K562 (cell line): ENCODE measurements around the gene SMC5. TPM values are rescaled to one million over a fixed set of nuclear protein-coding genes. Genes with fewer than 3 reads are reported as not detected.

Source experiments
- ATAC-seq: fragments of 200-7000 bp; cut with Tn5 transposase; 3 replicates; pipeline ENCODE4 v1.9.1; 2020; ENCODE audit warnings: moderate library complexity
- BruUV-seq: library from RNA; stranded (reverse); fragments of 400-500 nt; replicated peaks from 2 replicates; lab custom pipeline; 2021; lab: Mats Ljungman, UMichigan
- CTCF ChIA-PET: fragments of 300-600 bp; formaldehyde crosslinking; extraction: SDS; loops from one replicate; lab custom pipeline; 2021; ENCODE audit warnings: low intra/inter-chr PET ratio; lab: Yijun Ruan, JAX
- POLR2A ChIA-PET: fragments of 300-600, 350-650 bp; sonication (Branson Sonifier 250); formaldehyde crosslinking; extraction: SDS; loops from one replicate; lab custom pipeline; 2021; ENCODE audit warnings: antibody characterized with exemption, inconsistent platforms; lab: Yijun Ruan, JAX
- DNase-seq, 4 experiments: peaks; one replicate each; pipeline versions ENCODE4 v3.0.0 to v3.0.0-alpha.2; 2011 to 2018; ENCODE audit warnings: low spot score in 3 of 4, mixed read lengths in 3 of 4; ENCODE audit errors: extremely low read depth in 1 of 4
- FAIRE-seq: peaks from 2 replicates; lab custom pipeline; 2011; peaks lifted over from hg19 to GRCh38; lab: Jason Lieb, UNC
- H2AFZ ChIP-seq: 2 replicates; pipeline ENCODE4 v1.6.0; 2011; ENCODE audit warnings: low read depth, low read length, control low read depth, inconsistent platforms
- H3K27ac ChIP-seq: fragments of 200-600 bp; 3 replicates; pipeline ENCODE4 v1.8.0; 2011; ENCODE audit warnings: low read depth, mild to moderate bottlenecking, control low read depth, inconsistent platforms, low read length, moderate library complexity, mixed read lengths; ENCODE audit errors: extremely low read depth
- H3K27me3 ChIP-seq, 2 experiments: fragments of 300-600 bp in 1 of 2; 2 replicates in 1 of 2; 3 replicates in 1 of 2; pipeline versions ENCODE4 v1.6.0 to v1.8.0; 2011; ENCODE audit warnings: inconsistent platforms in 2 of 2, low read length in 2 of 2, mild to moderate bottlenecking in 1 of 2, mixed read lengths in 1 of 2, moderate library complexity in 1 of 2; ENCODE audit not compliant: control insufficient read depth in 2 of 2, insufficient read depth in 2 of 2
- H3K36me3 ChIP-seq: fragments of 300-600 bp; 3 replicates; pipeline ENCODE4 v1.8.0; 2011; ENCODE audit warnings: mild to moderate bottlenecking, low read length, inconsistent platforms; ENCODE audit not compliant: control insufficient read depth, insufficient read depth
- H3K4me1 ChIP-seq, 2 experiments: fragments of 200-600 bp in 1 of 2; replicated peaks in 1 of 2; 2 replicates in 1 of 2; 3 replicates in 1 of 2; pipeline versions ENCODE4 v1.5.1 to v1.8.0; 2011; ENCODE audit warnings: inconsistent platforms in 2 of 2, low read length in 2 of 2, mild to moderate bottlenecking in 1 of 2, mixed read lengths in 1 of 2, moderate library complexity in 1 of 2; ENCODE audit not compliant: control insufficient read depth in 2 of 2, insufficient read depth in 2 of 2
- H3K4me2 ChIP-seq: 2 replicates; pipeline ENCODE4 v1.6.1; 2011; ENCODE audit warnings: low read length, control low read depth, inconsistent platforms, mixed read lengths; ENCODE audit not compliant: insufficient read depth
- H3K4me3 ChIP-seq: fragments of 200-600 bp; sonication (generic), shearing (Covaris generic); 2 replicates; pipeline ENCODE4 v1.5.1; 2016; ENCODE audit warnings: control low read depth, inconsistent platforms
- H3K79me2 ChIP-seq: fragments of 200-600 bp; 3 replicates; pipeline ENCODE4 v1.8.0; 2011; ENCODE audit warnings: low read length, inconsistent platforms; ENCODE audit not compliant: control insufficient read depth, insufficient read depth
- H3K9ac ChIP-seq, 2 experiments: 2 replicates each; pipeline versions ENCODE4 v1.6.0 to v1.6.1; 2011; ENCODE audit warnings: low read depth in 2 of 2, low read length in 2 of 2, control low read depth in 1 of 2, inconsistent platforms in 1 of 2, mild to moderate bottlenecking in 1 of 2, mixed read lengths in 1 of 2; ENCODE audit not compliant: insufficient read depth in 1 of 2
- H3K9me1 ChIP-seq: one replicate; pipeline ENCODE4 v1.6.0; 2011; ENCODE audit warnings: inconsistent platforms, mild to moderate bottlenecking, low read length, moderate library complexity; ENCODE audit not compliant: control insufficient read depth, insufficient read depth
- H3K9me3 ChIP-seq: replicated peaks from 2 replicates; pipeline ENCODE4 v1.5.1; 2011; ENCODE audit warnings: low read depth, low read length, inconsistent platforms; ENCODE audit not compliant: control insufficient read depth, insufficient read depth
- H4K20me1 ChIP-seq: replicated peaks from 2 replicates; pipeline ENCODE4 v1.6.1; 2011; ENCODE audit warnings: low read length, inconsistent platforms, mixed read lengths; ENCODE audit not compliant: control insufficient read depth, insufficient read depth
- AFF4 ChIP-seq: sonication (generic); formaldehyde crosslinking; IDR thresholded peaks from 2 replicates; pipeline ENCODE4 v1.8.0; 2023; ENCODE audit warnings: mild to moderate bottlenecking, missing genetic modification reagents
- E2F6 ChIP-seq, 2 experiments: IDR thresholded peaks; 2 replicates each; pipeline ENCODE4 v1.6.1; 2011; ENCODE audit warnings: borderline replicate concordance in 1 of 2, control low read depth in 1 of 2, low read depth in 1 of 2, low read length in 1 of 2, mild to moderate bottlenecking in 1 of 2, mixed read lengths in 1 of 2, moderate library complexity in 1 of 2; ENCODE audit not compliant: insufficient read depth in 1 of 2, insufficient read length in 1 of 2, poor library complexity in 1 of 2, severe bottlenecking in 1 of 2; ENCODE audit errors: extremely low read depth in 1 of 2
- EP300 ChIP-seq: IDR thresholded peaks from 2 replicates; pipeline ENCODE4 v1.6.1; 2012; ENCODE audit warnings: low read length, improper control_type of control experiment
- HMG20A ChIP-seq: fragments of 450-650 bp; formaldehyde crosslinking; conservative IDR thresholded peaks from 2 replicates; pipeline ENCODE4 v1.4.0; 2020; ENCODE audit warnings: mild to moderate bottlenecking, mixed read lengths
- KLF10 ChIP-seq: fragments of 250-450 bp; sonication (Bioruptor Pico); IDR thresholded peaks from 2 replicates; pipeline ENCODE4 v1.6.1; 2021; ENCODE audit warnings: matching md5 sums
- L3MBTL2 ChIP-seq: fragments of 450-650 bp; IDR thresholded peaks from 2 replicates; pipeline ENCODE4 v1.6.1; 2016; ENCODE audit warnings: mild to moderate bottlenecking, moderate library complexity
- MTA2 ChIP-seq: fragments of 450-650 bp; IDR thresholded peaks from 2 replicates; pipeline ENCODE4 v1.6.1; 2016; ENCODE audit warnings: low read depth
- PHF8 ChIP-seq: fragments of 200-600 bp; sonication (generic); IDR thresholded peaks from 2 replicates; pipeline ENCODE4 v1.6.1; 2012; ENCODE audit warnings: mixed run types, mild to moderate bottlenecking, inconsistent platforms, low read length, moderate library complexity, borderline replicate concordance
- PPARD ChIP-seq: fragments of 250-450 bp; sonication (Bioruptor Pico); IDR thresholded peaks from 2 replicates; pipeline ENCODE4 v1.8.0; 2022; ENCODE audit warnings: inconsistent platforms, mild to moderate bottlenecking, moderate library complexity
- RBM34 ChIP-seq: fragments of 200-400 bp; formaldehyde crosslinking; IDR thresholded peaks from 2 replicates; pipeline ENCODE4 v1.6.1; 2018; ENCODE audit warnings: low read length, borderline replicate concordance; ENCODE audit not compliant: insufficient read depth
- SAFB ChIP-seq: fragments of 200-400 bp; formaldehyde crosslinking; IDR thresholded peaks from 2 replicates; pipeline ENCODE4 v1.6.1; 2017; ENCODE audit warnings: low read depth, low read length, borderline replicate concordance
- ZNF121 ChIP-seq: sonication (generic); formaldehyde crosslinking; conservative IDR thresholded peaks from 2 replicates; pipeline ENCODE4 v1.8.0; 2022; ENCODE audit warnings: missing genetic modification reagents
- ZNF134 ChIP-seq: fragments of 250-450 bp; sonication (Bioruptor Pico); conservative IDR thresholded peaks from 2 replicates; pipeline ENCODE4 v1.4.0; 2020
- ZNF717 ChIP-seq: fragments of 250-450 bp; sonication (Bioruptor Pico); IDR thresholded peaks from 2 replicates; pipeline ENCODE4 v1.5.0; 2021
- WGBS: fragments of 100-300 bp; shearing (Covaris generic); methylation state at CpG from one replicate; pipeline ENCODE4 v1.1.6; 2016; ENCODE audit warnings: low coverage, mixed read lengths; ENCODE audit not compliant: insufficient coverage; ENCODE audit errors: missing lambda C conversion rate; 5-methylcytosine and 5-hydroxymethylcytosine counted together
- in situ Hi-C: fragments of 300-500 bp; cut with MboI; formaldehyde crosslinking; loops from 4 replicates; pipeline ENCODE4 v1.15.0; 2018; ENCODE audit warnings: inconsistent platforms, mixed read lengths
- intact Hi-C: fragments of 100-400 bp; cut with micrococcal nuclease; formaldehyde crosslinking; loops from 2 replicates; pipeline ENCODE4 v1.14.2; 2022
- polyA plus RNA-seq, 8 experiments: library from polyadenylated mRNA; depleted of rRNA in 4 of 8; stranded (reverse) in 5 of 8; unstranded in 3 of 8; fragments of >200 nt; fragmentation: Nextera tagmentation in 2 of 8; fragmentation: Illumina TruSeq in 1 of 8; extraction: Ambion mirVana in 2 of 8; extraction: Trizol in 1 of 8; gene quantifications; 2 replicates each; pipeline versions ENCODE4 v1.2.1 to v1.2.3, GENCODE V29; 2011 to 2014; ENCODE audit warnings: inconsistent platforms in 1 of 8, missing spikeins in 1 of 8
- total RNA-seq, 7 experiments: library from RNA; depleted of rRNA in 6 of 7; stranded (reverse); fragments of >200 nt in 6 of 7; fragmentation: Illumina TruSeq in 2 of 7; extraction: Trizol in 2 of 7; gene quantifications; 2 replicates each; pipeline versions ENCODE4 v1.2.1 to v1.2.3, GENCODE V29; 2011 to 2021; ENCODE audit warnings: low replicate concordance in 1 of 7
- TF ChIP-seq, protein P1 (sequence below): IDR thresholded peaks from 2 replicates; pipeline ENCODE4 v1.6.1; 2016; ENCODE audit warnings: missing genetic modification characterization, missing compliant biosample characterization
- TF ChIP-seq, protein P2 (sequence below): fragments of 450-650 bp; IDR thresholded peaks from 2 replicates; pipeline ENCODE4 v1.7.0; 2016; ENCODE audit warnings: borderline replicate concordance

SMC5 gene
- total and polyA plus RNA-seq, 9 of the 15 experiments (the other 6 are each of a cell fraction or from before 2014, with no cell fraction given) = 3.5 to 43.2 (median 21.4) TPM

- in situ Hi-C loops = no loop called here
- FAIRE-seq (no peak), DNase-seq (no peak), ATAC-seq (no peak)
- no peak overlapping the region for H2AFZ ChIP-seq
- no peak overlapping the region for H3K4me2 ChIP-seq
- no peak overlapping the region for H3K4me3 ChIP-seq
- H3K27ac ChIP-seq = no peak overlapping the region
- intact Hi-C loops = no loop called here
- no peaks in the 10 kb centered on the region for H3K4me1 ChIP-seq
- no peaks in the 10 kb centered on the region for H4K20me1 ChIP-seq
- H3K9me1 ChIP-seq = no peaks in the 10 kb centered on the region
- peaks cover 3% of the 10 kb centered on the region; the same call in 1 of the 2 replicates for H3K9me3 ChIP-seq
- no peaks in the 10 kb centered on the region; the same call in 2 of the 3 replicates for H3K79me2 ChIP-seq
- whole genome bisulfite sequencing = 94% methylated on average over 3 of the region's 3 CpGs
- BruUV-seq = no TSS peak
- ChIA-PET POLR2A (no interaction called here), CTCF (no interaction called here)
- H3K9ac ChIP-seq = no peak overlapping the region
- peaks cover 48% of the 10 kb centered on the region for H3K36me3 ChIP-seq
- H3K27me3 ChIP-seq = no peaks in the 10 kb centered on the region
- TF ChIP-seq PPARD (CRISPR knock-in tag) = no peak
- TF ChIP-seq, protein P1, sequence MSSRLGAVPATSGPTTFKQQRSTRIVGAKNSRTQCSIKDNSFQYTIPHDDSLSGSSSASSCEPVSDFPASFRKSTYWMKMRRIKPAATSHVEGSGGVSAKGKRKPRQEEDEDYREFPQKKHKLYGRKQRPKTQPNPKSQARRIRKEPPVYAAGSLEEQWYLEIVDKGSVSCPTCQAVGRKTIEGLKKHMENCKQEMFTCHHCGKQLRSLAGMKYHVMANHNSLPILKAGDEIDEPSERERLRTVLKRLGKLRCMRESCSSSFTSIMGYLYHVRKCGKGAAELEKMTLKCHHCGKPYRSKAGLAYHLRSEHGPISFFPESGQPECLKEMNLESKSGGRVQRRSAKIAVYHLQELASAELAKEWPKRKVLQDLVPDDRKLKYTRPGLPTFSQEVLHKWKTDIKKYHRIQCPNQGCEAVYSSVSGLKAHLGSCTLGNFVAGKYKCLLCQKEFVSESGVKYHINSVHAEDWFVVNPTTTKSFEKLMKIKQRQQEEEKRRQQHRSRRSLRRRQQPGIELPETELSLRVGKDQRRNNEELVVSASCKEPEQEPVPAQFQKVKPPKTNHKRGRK = no peak
- TF ChIP-seq, protein P2, sequence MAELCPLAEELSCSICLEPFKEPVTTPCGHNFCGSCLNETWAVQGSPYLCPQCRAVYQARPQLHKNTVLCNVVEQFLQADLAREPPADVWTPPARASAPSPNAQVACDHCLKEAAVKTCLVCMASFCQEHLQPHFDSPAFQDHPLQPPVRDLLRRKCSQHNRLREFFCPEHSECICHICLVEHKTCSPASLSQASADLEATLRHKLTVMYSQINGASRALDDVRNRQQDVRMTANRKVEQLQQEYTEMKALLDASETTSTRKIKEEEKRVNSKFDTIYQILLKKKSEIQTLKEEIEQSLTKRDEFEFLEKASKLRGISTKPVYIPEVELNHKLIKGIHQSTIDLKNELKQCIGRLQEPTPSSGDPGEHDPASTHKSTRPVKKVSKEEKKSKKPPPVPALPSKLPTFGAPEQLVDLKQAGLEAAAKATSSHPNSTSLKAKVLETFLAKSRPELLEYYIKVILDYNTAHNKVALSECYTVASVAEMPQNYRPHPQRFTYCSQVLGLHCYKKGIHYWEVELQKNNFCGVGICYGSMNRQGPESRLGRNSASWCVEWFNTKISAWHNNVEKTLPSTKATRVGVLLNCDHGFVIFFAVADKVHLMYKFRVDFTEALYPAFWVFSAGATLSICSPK = no peak
- no peak for TF ChIP-seq RBM34
- TF ChIP-seq MTA2 = no peak
- TF ChIP-seq HMG20A (CRISPR knock-in tag) = no peak
- TF ChIP-seq PHF8 = no peak
- no peak for TF ChIP-seq EP300
- TF ChIP-seq SAFB = no peak
- TF ChIP-seq ZNF717 (CRISPR knock-in tag) = no peak
- TF ChIP-seq KLF10 (CRISPR knock-in tag) = no peak
- TF ChIP-seq ZNF134 (CRISPR knock-in tag) = no peak
- no peak for TF ChIP-seq AFF4
- TF ChIP-seq ZNF121 (CRISPR knock-in tag) = no peak
- no peak for TF ChIP-seq L3MBTL2
- TF ChIP-seq E2F6 (IDR thresholded peaks at IDR 0.05; ENCODE audit: borderline replicate concordance in 1 of 2, extremely low read depth in 1 of 2, insufficient read depth in 1 of 2, insufficient read length in 1 of 2, low read depth in 1 of 2, low read length in 1 of 2, poor library complexity in 1 of 2, severe bottlenecking in 1 of 2) = no peak
These were observed 31.8 kb downstream of the SMC5 start for GRCh38 chr9:70290626-70291025.
